ENCODE measurements around the gene AAGAB.
A peak's percentile ranks its signal among the peaks of the same experiment; 100 is the strongest.

Gene AAGAB

GRCh38 chr15:67184208-67184925, 70.1 kb downstream of the AAGAB start:
- H3K4me3 ChIP-seq (ENCODE audit: low read depth, low read length): no peak overlapping the region
- DNase-seq (ENCODE audit: low read depth): no peak
- no peak for TF ChIP-seq CTCF (IDR thresholded peaks at IDR 0.05; ENCODE audit: control insufficient read depth, extremely low read depth, insufficient read depth)

- no peak for TF ChIP-seq CTCF (IDR thresholded peaks at IDR 0.05; ENCODE audit: control insufficient read depth, extremely low read depth, insufficient read depth)
- DNase-seq (ENCODE audit: low read depth): no peak
- no peak overlapping the region for H3K4me3 ChIP-seq (ENCODE audit: low read depth, low read length)
Measured at GRCh38 chr15:67183443-67184169, 70.9 kb downstream of the AAGAB start.

- DNase-seq (ENCODE audit: low read depth): no peak
- TF ChIP-seq CTCF (IDR thresholded peaks at IDR 0.05; ENCODE audit: control insufficient read depth, extremely low read depth, insufficient read depth): 0 out of 2 replicates have a peak, but pooled peaks have one; percentile 9
Measured at GRCh38 chr15:67181221-67181639, 73.2 kb downstream of the AAGAB start.

GRCh38 chr15:67180514-67181191, 73.8 kb downstream of the AAGAB start:
- no peak overlapping the region for H3K4me3 ChIP-seq (ENCODE audit: low read depth, low read length)
- no peak for DNase-seq (ENCODE audit: low read depth)
- TF ChIP-seq CTCF (IDR thresholded peaks at IDR 0.05; ENCODE audit: control insufficient read depth, extremely low read depth, insufficient read depth): no peak

More at GRCh38 chr15:67181221-67181639, 73.2 kb downstream of the AAGAB start:
- H3K4me3 ChIP-seq (ENCODE audit: low read depth, low read length): no peak overlapping the region

GRCh38 chr15:67180035-67180434, 74.4 kb downstream of the AAGAB start:
- no peak for DNase-seq (ENCODE audit: low read depth)
- H3K4me3 ChIP-seq (ENCODE audit: low read depth, low read length): no peak overlapping the region
- no peak for TF ChIP-seq CTCF (IDR thresholded peaks at IDR 0.05; ENCODE audit: control insufficient read depth, extremely low read depth, insufficient read depth)

- H3K4me3 ChIP-seq (ENCODE audit: low read depth, low read length): no peak overlapping the region
- no peak for DNase-seq (ENCODE audit: low read depth)
- TF ChIP-seq CTCF (IDR thresholded peaks at IDR 0.05; ENCODE audit: control insufficient read depth, extremely low read depth, insufficient read depth): no peak
Measured at GRCh38 chr15:67179411-67179995, 75.0 kb downstream of the AAGAB start.
